Cardiac fibroblast (primary cell): ENCODE results near the gene MTX1.

Experiments
- DNase-seq, 2 donors: peaks; one replicate each; pipeline versions ENCODE4 v3.0.0 to v3.0.0-alpha.2; 2010; ENCODE audit warnings: low read depth in 2 of 2
- H3K4me3 ChIP-seq, 2 donors: replicated peaks in 1 of 2; 1 replicate in 1 of 2; 2 replicates in 1 of 2; pipeline ENCODE4 v1.5.1; 2011; ENCODE audit warnings: low read depth in 2 of 2, low read length in 2 of 2, mild to moderate bottlenecking in 2 of 2, moderate library complexity in 1 of 2
- CTCF ChIP-seq: IDR thresholded peaks from one replicate; pipeline ENCODE4 v1.5.1; 2011; ENCODE audit warnings: low read depth, mild to moderate bottlenecking, low read length, inconsistent platforms

MTX1 gene

GRCh38 chr1:155171836-155172731 lies 36.4 kb upstream of the MTX1 start:
- no peak for DNase-seq
- TF ChIP-seq CTCF, result no peak
- peak overlapping the region; percentile 94 to 97 for H3K4me3 ChIP-seq

GRCh38 chr1:155172732-155173477 lies 35.6 kb upstream of the MTX1 start, which contains the start of gene KRTCAP2:
TSS of gene KRTCAP2 (minus strand) at chr1:155173304. CDS start at chr1:155173224, 80 bp downstream.
- peak within 1 kb of the TSS; percentile 94 to 97 for H3K4me3 ChIP-seq
- TF ChIP-seq CTCF, result peak; percentile 98
- peak; percentile 97 to 98 for DNase-seq

- H3K4me3 ChIP-seq, result peak within 1 kb of the TSS; percentile 94 to 97
- peak; percentile 41 to 56 for DNase-seq
- TF ChIP-seq CTCF, result no peak
These were observed 34.8 kb upstream of the MTX1 start, which contains the start of gene TRIM46 for GRCh38 chr1:155173478-155174323. TSS of gene TRIM46 (plus strand) at chr1:155173849. CDS start at chr1:155173967, 118 bp downstream.

- TF ChIP-seq CTCF, result no peak
- DNase-seq, result peak in 1 of 2 donors; percentile 35
- H3K4me3 ChIP-seq, result peak overlapping the region; percentile 94 to 97
These were observed 33.9 kb upstream of the MTX1 start for GRCh38 chr1:155174324-155175280.

- H3K4me3 ChIP-seq, result no peak overlapping the region
These were observed 33.1 kb upstream of the MTX1 start for GRCh38 chr1:155175281-155175926.

More at GRCh38 chr1:155175281-155175926, 33.1 kb upstream of the MTX1 start:
- no peak for DNase-seq
- TF ChIP-seq CTCF, result no peak
